GM12878 (cell line): Measurements from ENCODE around the gene LMTK2.
"Not testable (repeated sequence)": the region's sequence is repeated elsewhere in the genome, so short reads cannot be mapped to it uniquely, and the experiment has no call there.

ENCODE experiments used
- ATF2 ChIP-seq: IDR thresholded peaks from 2 replicates; pipeline ENCODE4 v1.6.1; 2012; ENCODE audit warnings: low read length, inconsistent platforms
- ELK1 ChIP-seq: IDR thresholded peaks from 2 replicates; pipeline ENCODE4 v1.6.1; 2012; ENCODE audit warnings: low read depth, low read length, improper control_type of control experiment

- not testable (repeated sequence) for TF ChIP-seq ELK1, ATF2
Measured at GRCh38 chr7:98219382-98219781, 112.7 kb downstream of the LMTK2 start.
